ENCODE results near the gene FERMT3.

The FERMT3 gene

GRCh38 chr11:64178951-64179639, 27.4 kb upstream of the FERMT3 start:
- H3K4me3 ChIP-seq (ENCODE audit: low read depth, low read length): no peak overlapping the region
- in situ Hi-C loops (cut with HindIII; ENCODE audit: low sequenced_read_pairs): no loop called here
- TF ChIP-seq CTCF (IDR thresholded peaks at IDR 0.05; ENCODE audit: low read depth, low read length): no peak
- no peak for DNase-seq (ENCODE audit: low read depth, low spot score)

- in situ Hi-C loops (cut with HindIII; ENCODE audit: low sequenced_read_pairs): no loop called here
- DNase-seq (ENCODE audit: low read depth, low spot score): no peak
- TF ChIP-seq CTCF (IDR thresholded peaks at IDR 0.05; ENCODE audit: low read depth, low read length): no peak
- H3K4me3 ChIP-seq (ENCODE audit: low read depth, low read length): no peak overlapping the region
These were observed 25.6 kb upstream of the FERMT3 start for GRCh38 chr11:64180891-64181290.

- DNase-seq (ENCODE audit: low read depth, low spot score): peak; percentile 92
- no peak overlapping the region for H3K4me3 ChIP-seq (ENCODE audit: low read depth, low read length)
- TF ChIP-seq CTCF (IDR thresholded peaks at IDR 0.05; ENCODE audit: low read depth, low read length): no peak
- in situ Hi-C loops (cut with HindIII; ENCODE audit: low sequenced_read_pairs): no loop called here
These were observed 24.8 kb upstream of the FERMT3 start for GRCh38 chr11:64181506-64182411.

GRCh38 chr11:64183890-64184289, 22.6 kb upstream of the FERMT3 start:
- no peak for DNase-seq (ENCODE audit: low read depth, low spot score)
- in situ Hi-C loops (cut with HindIII; ENCODE audit: low sequenced_read_pairs): no loop called here
- H3K4me3 ChIP-seq (ENCODE audit: low read depth, low read length): no peak overlapping the region

GRCh38 chr11:64185175-64185692, 21.3 kb upstream of the FERMT3 start:
- in situ Hi-C loops (cut with HindIII; ENCODE audit: low sequenced_read_pairs): no loop called here
- peak; percentile 86 for DNase-seq (ENCODE audit: low read depth, low spot score)
- TF ChIP-seq CTCF (IDR thresholded peaks at IDR 0.05; ENCODE audit: low read depth, low read length): no peak
- H3K4me3 ChIP-seq (ENCODE audit: low read depth, low read length): peak overlapping the region; percentile 63

More at GRCh38 chr11:64183890-64184289, 22.6 kb upstream of the FERMT3 start:
- no peak for TF ChIP-seq CTCF (IDR thresholded peaks at IDR 0.05; ENCODE audit: low read depth, low read length)

- H3K4me3 ChIP-seq (ENCODE audit: low read depth, low read length): peak within 1 kb of the TSS; percentile 63
- DNase-seq (ENCODE audit: low read depth, low spot score): peak; percentile 100
- peak; percentile 40 for TF ChIP-seq CTCF (IDR thresholded peaks at IDR 0.05; ENCODE audit: low read depth, low read length)
- in situ Hi-C loops (cut with HindIII; ENCODE audit: low sequenced_read_pairs): no loop called here
These were observed 20.6 kb upstream of the FERMT3 start, which contains the start of gene STIP1 for GRCh38 chr11:64185693-64186491. TSS of gene STIP1 (plus strand) at chr11:64186171. CDS start at chr11:64186262, 91 bp downstream.

Measured in astrocyte of the spinal cord (primary cell).